HG03103 (cell line): ENCODE results near the gene ZEB1.

Experiments used
- ATAC-seq: cut with Tn5 transposase; IDR thresholded peaks from one replicate; pipeline ENCODE4 v1.9.1; 2021; ENCODE audit warnings: low read depth; ENCODE audit not compliant: unreplicated experiment

The ZEB1 gene

DNA sequence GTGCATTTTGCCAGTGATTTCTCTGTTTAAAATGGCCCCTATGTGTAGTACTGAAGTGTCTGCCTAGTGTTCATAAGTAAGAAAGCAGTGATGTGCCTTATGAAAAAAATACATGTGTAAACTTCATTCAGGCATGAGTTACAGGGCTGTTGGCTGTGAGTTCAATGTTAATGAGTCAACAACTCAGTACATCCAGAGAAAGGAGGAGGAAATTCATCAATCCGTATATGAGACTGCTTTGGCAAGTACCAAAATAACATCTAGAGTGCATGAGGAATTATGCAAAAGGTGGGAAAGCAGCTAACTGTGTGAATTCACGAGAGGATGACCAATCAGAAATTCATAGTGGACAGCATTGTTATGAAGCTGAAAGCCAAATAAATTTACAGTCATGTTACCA, 255.6 kb downstream of the ZEB1 start:
- ATAC-seq, result no peak

GRCh38 chr10:31578181-31578852, 259.3 kb downstream of the ZEB1 start:
- ATAC-seq, result no peak

DNA sequence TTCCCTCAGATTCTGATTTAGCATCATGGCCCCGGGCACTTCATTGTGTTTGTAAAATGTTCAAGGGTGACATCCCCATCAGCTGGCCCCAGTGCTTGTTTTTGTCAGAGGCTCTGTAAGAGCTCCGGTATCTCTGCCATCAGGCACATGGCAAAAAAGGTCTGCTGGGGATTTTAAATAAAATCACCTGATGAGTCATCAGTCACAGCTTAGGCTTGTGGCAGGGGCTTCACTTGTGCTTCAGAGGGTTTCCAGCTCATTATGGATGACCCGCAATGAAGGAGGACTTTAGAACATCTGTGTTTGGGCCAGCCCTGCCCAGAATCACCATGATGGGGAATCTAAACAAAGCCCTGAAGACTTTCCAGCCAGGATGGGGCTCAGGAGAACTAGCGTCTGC, 259.9 kb downstream of the ZEB1 start:
- no peak for ATAC-seq
